Measurements from ENCODE around the gene KLHL2.
A peak's percentile ranks its signal among the peaks of the same experiment; 100 is the strongest.
"Not testable (repeated sequence)": the region's sequence is repeated elsewhere in the genome, so short reads cannot be mapped to it uniquely, and the experiment has no call there.

KLHL2 gene

DNA sequence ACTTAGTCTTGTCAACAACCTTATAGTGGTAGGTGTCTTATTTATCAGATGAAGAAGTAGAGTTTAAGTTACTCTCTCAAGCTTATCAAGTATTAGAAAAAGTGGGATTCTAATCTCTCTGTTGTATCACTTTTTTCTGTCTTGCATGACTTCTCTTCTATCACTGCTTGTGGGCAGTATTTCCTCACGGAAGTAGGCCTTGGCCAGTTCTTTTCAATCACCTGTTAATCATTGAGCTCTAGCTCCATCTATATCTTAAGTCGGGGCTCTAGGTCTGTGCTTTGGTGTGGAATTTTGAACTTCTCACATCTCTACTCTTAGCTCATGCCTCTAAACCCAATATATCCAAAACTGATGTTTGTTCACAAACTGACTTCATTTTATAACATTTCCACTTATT is 5.3 kb downstream of the KLHL2 start:
- not testable (repeated sequence) for H3K27me3 Mint-ChIP-seq, ATAC-seq, H3K9me3 Mint-ChIP-seq, H3K4me3 Mint-ChIP-seq, H3K27ac Mint-ChIP-seq, H3K36me3 Mint-ChIP-seq
- peaks cover 72% of the 10 kb centered on the region for H3K4me1 Mint-ChIP-seq

DNA sequence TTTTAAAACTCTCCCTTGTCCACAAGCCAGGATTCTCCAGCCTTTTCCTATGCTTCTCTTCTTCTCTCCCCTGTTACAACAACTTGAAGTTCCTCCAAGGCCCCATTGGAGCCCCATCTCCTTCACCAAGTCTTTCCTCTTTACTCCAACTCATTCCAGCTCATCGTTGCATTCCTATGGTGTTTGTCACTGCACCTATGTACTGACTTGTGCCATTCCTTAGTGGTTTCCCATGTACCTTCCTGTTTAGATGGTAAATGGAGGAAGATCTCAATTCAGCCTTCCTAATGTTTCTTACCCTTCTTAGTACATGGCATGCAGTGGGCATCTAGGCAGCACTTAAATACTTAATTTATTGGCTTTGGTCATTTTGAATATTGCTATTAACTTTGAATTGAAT is 6.0 kb downstream of the KLHL2 start:
- not testable (repeated sequence) for H3K9me3 Mint-ChIP-seq, H3K27ac Mint-ChIP-seq, H3K36me3 Mint-ChIP-seq, ATAC-seq, H3K4me3 Mint-ChIP-seq, H3K27me3 Mint-ChIP-seq
- peaks cover 78% of the 10 kb centered on the region for H3K4me1 Mint-ChIP-seq

DNA sequence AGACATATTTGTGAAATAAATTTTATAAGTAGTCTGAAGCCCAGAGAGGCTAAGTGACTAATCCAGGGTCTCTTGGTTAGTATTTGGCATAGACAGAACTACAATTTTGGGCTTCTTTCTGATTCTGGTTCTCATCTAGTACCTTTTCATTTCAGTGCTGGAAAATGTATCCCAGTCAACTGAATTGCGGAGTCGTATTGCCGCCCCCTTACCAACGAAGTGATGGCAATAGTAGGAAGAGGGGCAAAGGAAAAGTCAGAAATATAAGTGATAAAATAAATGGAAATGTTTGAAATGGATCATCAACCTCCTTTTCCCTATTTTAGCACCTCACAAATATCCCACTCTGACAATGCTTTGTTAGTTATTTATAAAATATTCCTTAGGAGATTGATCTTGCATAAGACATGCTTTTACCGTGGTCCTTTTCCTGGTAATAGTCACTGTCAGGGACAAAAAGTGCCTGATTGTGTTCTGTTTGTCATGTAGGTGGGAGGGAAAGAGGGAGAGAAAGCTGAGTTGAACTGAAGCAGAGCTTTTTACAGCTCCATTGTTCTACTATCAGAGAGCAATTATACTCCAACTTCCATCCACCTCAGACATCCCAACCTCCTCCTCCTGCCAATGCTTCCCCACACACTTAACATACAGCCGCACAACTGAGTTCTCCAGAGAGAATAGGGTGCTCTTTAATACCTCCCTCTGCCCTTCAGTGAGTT is 6.8 kb downstream of the KLHL2 start:
- not testable (repeated sequence) for H3K36me3 Mint-ChIP-seq, ATAC-seq, H3K27me3 Mint-ChIP-seq, H3K9me3 Mint-ChIP-seq, H3K4me3 Mint-ChIP-seq, H3K27ac Mint-ChIP-seq
- H3K4me1 Mint-ChIP-seq: peaks cover 73% of the 10 kb centered on the region

DNA sequence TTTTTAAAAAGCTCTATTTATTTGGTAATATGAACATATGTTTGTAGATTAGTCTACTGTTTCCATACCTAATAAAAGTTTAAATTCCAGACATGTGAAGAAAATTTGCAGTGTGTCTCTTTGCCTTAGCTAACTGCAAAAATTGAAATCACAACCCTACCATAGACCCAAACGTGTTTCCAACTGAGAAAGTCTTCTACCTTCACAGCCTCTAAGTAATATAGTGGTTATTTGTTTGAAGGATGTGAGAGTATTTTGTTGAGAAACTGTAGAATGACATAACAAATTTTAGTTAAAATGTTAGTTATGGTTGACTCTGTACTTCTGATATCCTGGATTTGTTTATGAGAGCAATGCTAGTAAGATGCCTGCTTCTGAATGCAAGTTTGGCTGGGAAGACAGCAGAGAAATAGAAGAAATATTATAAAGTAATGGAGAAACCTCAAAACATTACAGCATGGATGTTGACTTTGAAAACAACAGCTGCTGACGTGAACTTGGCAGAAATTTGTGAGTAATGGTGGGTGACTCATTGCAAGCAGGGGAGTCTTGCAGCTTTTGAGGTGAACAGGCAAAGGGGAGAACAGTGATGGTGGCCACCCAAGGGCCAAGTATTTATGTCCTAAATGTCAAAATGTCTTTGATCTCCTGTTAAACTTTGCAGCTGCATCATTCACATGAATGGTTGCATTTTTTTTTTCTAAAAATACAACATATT is 7.8 kb downstream of the KLHL2 start:
- H3K4me1 Mint-ChIP-seq: peaks cover 66% of the 10 kb centered on the region
- H3K27ac Mint-ChIP-seq, H3K36me3 Mint-ChIP-seq, H3K4me3 Mint-ChIP-seq, H3K27me3 Mint-ChIP-seq, H3K9me3 Mint-ChIP-seq: not testable (repeated sequence)
- ATAC-seq: peak; percentile 64

DNA sequence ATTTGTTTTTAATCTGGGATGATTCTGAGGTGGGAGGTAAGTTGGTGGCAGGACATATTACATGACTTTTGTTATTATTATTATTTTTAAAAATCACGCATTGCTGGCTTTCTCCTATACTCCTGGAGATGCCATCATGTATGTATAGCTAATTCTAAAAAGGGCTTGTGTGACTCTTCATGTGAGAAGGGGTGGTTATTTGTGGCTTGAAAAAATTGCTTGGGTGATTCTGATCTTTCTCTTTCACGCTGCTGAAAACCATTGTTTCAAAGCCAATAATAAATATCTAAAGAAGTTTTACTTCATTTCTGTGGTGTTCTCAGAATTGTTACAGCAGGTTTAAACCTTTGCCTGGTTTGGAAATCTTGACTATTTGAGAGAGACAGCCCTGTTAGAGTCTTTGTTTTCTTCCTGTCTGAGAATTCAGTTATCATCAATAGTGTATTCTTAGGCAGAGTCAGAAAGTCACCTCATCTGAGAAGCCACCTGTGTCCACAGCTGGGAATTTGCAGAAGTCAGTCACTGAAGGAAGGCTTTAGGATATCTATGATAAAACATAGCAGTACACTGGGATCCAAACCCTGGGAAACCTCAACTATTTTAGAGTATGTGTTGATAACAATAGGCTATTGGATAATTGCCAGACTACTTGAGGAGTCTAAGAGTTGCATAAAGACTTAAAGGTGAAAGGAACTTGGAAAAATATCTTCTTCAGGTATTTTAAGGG is 8.6 kb downstream of the KLHL2 start:
- not testable (repeated sequence) for H3K9me3 Mint-ChIP-seq

DNA sequence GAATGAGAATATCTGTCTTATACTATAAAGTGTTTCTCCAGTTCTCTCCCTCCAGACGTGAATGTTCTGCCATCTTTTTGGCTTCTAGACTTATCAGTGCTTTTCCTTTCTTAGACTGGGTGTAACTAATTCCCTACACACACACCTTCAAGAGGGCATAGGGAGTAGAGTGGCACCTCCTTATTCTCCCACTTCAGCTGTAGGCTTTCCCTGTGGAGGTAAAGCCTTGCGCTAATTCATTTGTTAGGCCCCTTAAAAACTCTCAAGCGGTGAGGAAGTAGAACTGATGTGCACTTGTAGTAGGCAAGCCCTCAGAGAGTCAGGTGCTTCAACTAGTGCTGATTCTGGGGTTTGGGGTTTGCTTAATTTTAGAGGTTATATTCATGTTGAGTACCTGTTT is 10.0 kb downstream of the KLHL2 start:
- no peaks in the 10 kb centered on the region for H3K27me3 Mint-ChIP-seq
- H3K4me1 Mint-ChIP-seq: peaks cover 62% of the 10 kb centered on the region
- no peak overlapping the region for H3K4me3 Mint-ChIP-seq
- ATAC-seq: no peak
- H3K27ac Mint-ChIP-seq: no peak overlapping the region
- no peaks in the 10 kb centered on the region for H3K9me3 Mint-ChIP-seq
- H3K36me3 Mint-ChIP-seq: peaks cover 16% of the 10 kb centered on the region

More for the DNA sequence above, 8.6 kb downstream of the KLHL2 start:
- ATAC-seq, H3K27ac Mint-ChIP-seq, H3K36me3 Mint-ChIP-seq, H3K27me3 Mint-ChIP-seq, H3K4me3 Mint-ChIP-seq: not testable (repeated sequence)
- peaks cover 59% of the 10 kb centered on the region for H3K4me1 Mint-ChIP-seq

DNA sequence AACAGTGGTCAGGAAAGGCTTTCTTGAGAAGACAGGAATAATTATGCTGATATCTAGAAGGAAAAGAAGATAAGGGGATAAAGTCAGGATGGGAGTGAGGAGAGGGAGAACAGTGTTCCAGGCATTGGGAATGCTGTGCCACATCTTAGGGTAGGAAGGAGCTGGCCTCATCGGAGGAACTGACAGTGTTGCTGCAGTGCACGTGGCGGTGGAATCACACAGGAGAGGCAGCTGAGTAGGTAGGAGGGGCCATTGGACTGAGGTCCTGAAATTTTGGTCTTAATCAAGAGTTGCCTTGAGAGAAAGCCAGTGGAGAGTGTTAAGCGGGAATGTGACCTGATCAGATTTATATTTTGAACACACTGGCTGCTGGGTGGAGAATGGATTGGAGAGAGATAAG is 13.9 kb downstream of the KLHL2 start:
- not testable (repeated sequence) for H3K9me3 Mint-ChIP-seq, H3K4me3 Mint-ChIP-seq, H3K27ac Mint-ChIP-seq, H3K27me3 Mint-ChIP-seq, ATAC-seq
- Mint-ChIP-seq H3K4me1 (peaks cover 42% of the 10 kb centered on the region), H3K36me3 (peaks cover 28% of the 10 kb centered on the region)

DNA sequence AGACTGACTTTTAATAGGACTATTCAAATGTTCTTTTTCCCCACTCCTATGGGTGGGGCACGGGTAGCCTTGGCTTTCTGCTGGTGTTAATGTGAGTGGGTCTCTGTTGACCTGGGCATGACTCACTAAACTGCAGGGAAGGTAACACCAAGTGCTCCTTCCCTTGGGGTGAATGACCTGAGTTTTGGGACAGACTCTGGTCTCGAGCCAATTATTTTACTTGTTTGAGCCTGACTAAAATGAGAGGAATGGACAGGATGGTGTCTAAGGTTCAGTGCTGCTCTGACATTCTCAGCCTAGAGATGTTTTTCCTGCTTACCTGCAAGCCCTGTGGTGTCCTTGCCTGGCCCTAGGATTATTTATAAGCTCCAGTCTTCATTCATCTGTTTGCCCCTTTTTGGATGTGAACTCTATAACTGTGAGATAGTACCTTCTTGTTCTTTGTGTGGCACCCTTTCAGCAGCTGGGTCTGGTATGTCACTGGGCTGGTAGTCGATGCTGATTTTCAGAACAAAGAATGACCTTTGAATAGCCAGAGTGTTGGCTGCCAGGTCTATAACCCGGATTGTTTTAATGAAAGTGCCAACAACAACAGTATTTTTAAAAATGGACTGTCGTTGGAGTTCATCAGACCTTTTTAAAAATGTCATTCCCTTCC is 14.8 kb downstream of the KLHL2 start:
- ATAC-seq, H3K27me3 Mint-ChIP-seq, H3K9me3 Mint-ChIP-seq, H3K27ac Mint-ChIP-seq, H3K4me3 Mint-ChIP-seq: not testable (repeated sequence)
- Mint-ChIP-seq H3K4me1 (peaks cover 36% of the 10 kb centered on the region), H3K36me3 (peaks cover 28% of the 10 kb centered on the region)

DNA sequence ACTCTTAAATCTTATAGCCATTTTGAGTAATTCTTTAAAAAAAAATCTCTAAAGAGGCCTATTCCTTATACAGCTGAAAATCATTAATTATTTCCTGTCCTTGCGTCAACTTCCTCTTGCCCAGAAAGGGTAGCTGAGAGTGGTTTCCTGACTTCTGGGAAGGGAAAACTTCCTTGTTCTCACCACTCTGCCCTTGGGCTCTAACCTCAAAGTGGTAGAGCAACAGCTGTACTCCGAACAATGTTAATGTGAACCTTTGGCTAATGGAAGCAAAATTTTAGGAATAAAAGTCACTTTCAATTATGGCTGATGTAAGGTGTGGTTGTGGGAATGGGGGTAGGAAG is 15.3 kb downstream of the KLHL2 start:
- H3K27me3 Mint-ChIP-seq: no peaks in the 10 kb centered on the region

DNA sequence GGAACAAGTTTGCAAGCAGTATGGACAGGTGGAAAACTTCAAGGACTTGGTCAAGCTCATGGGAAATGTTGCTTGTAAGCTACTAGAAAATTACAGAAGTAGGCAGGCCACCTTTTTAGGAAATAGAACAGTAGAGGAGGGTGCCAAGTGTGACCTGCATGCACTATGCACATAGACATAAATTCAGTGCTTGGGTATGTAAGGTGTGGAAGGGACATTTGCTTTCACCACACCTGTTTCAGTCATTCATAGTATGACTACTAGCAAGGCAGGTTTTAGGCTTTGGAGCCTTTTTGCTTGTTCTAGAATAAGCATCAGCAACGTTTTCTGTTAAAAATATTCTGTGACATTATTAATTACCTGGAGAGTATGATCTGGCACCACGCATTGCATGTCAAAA is 20.0 kb downstream of the KLHL2 start:
- not testable (repeated sequence) for H3K9me3 Mint-ChIP-seq, H3K4me3 Mint-ChIP-seq, H3K27me3 Mint-ChIP-seq, H3K4me1 Mint-ChIP-seq, ATAC-seq, H3K27ac Mint-ChIP-seq
- peaks cover 33% of the 10 kb centered on the region for H3K36me3 Mint-ChIP-seq

More for the DNA sequence above, 15.3 kb downstream of the KLHL2 start:
- Mint-ChIP-seq H3K27ac (no peak overlapping the region), H3K36me3 (peaks cover 28% of the 10 kb centered on the region), H3K4me1 (peaks cover 31% of the 10 kb centered on the region), H3K9me3 (no peaks in the 10 kb centered on the region), H3K4me3 (no peak overlapping the region)
- no peak for ATAC-seq

DNA sequence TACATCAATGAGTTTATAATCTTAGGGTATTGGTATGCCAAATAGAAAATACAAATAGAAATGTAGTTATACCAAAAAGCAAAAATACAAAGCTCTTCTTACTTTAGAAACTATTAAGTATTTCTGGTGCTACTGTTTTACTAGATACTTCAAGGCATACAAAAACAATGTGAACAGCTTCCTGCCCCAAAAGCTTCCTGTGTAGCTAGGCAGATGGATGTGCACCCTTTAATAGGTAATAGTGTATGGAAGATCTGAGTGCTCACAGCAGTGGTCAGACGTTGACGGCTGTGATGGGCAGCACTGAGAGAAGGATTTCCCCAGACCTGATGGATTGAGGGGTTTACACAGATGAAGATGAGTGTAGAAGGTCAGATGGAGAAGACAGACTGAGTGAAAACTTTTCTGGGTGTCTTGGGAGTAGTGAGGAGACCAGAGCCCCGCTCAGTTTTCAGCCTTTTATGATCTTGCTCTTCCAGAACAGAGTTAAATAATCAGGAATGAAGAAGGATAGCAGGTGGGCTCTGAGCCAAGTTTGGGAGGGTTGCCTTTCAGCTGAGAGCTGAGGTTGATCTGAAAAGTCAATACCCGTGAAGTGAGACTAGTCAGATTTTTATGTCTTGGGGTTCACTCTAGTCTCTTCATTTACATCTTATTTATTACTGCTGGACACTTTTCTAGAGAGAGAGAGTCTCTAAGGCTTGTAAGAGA is 22.3 kb downstream of the KLHL2 start:
- not testable (repeated sequence) for H3K4me1 Mint-ChIP-seq, ATAC-seq, H3K27ac Mint-ChIP-seq, H3K4me3 Mint-ChIP-seq, H3K9me3 Mint-ChIP-seq, H3K27me3 Mint-ChIP-seq
- H3K36me3 Mint-ChIP-seq: peaks cover 21% of the 10 kb centered on the region

DNA sequence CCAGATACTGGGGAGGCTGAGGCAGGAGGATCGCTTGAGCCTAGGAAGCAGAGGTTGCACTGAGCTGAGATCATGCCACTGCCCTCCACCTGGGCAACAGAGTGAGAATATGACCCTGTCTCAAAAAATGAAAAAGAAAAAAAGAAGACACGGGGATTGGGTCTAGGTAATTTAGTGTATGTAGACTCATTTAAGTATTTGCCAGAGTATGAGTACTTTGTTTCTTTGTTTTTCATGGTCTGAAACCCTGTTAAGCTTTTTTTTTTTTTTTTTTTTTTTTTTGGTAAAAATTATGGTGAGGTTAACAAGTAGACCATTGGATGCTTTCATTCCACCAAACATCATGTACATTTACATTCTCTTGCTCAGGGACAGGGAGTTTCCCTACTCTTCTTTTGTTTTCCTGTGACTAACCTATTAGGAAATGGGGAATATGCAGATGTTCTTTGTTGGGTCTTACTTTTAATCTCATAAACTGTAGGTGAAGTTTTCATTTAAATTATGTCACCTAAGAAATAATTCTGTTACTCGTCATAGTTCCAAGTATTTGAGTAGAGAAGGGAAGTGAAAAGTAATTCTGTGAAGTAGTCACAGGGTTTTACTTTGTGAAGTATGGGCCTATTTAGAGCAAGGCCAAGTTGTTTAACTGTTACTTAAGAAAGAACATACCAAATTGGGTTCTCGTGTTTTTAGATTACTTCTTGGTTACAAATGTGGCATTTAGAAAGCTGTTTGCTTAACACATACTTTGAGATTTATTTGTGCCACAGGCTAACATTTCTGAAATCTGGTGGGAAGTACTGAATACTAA is 25.5 kb downstream of the KLHL2 start:
- H3K27ac Mint-ChIP-seq, ATAC-seq: not testable (repeated sequence)
- H3K4me1 Mint-ChIP-seq: peaks cover 10% of the 10 kb centered on the region

DNA sequence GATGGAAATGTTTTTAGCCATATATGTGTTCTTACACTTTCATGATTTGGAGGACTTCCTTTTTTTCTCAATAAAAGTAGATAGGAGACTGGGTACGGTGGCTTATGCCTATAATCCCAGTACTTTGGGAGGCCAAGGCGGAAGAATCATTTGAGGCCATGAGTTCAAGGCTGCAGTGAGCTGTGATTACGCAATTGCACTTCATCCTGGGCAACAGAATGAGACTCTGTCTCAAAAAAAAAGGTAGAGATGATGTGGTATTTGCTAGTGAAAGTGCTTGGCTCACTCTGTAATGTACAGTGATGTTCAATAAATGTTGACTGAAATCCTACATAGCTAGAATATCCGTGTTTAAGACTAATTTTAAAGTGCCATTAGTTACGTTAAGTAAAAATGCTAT is 27.4 kb downstream of the KLHL2 start:
- H3K27ac Mint-ChIP-seq: no peak overlapping the region
- no peak for ATAC-seq
- no peaks in the 10 kb centered on the region for H3K27me3 Mint-ChIP-seq
- H3K9me3 Mint-ChIP-seq: no peaks in the 10 kb centered on the region
- peaks cover 18% of the 10 kb centered on the region for H3K4me1 Mint-ChIP-seq
- no peak overlapping the region for H3K4me3 Mint-ChIP-seq
- peaks cover 31% of the 10 kb centered on the region for H3K36me3 Mint-ChIP-seq

More for the DNA sequence above, 25.5 kb downstream of the KLHL2 start:
- not testable (repeated sequence) for H3K4me3 Mint-ChIP-seq, H3K9me3 Mint-ChIP-seq, H3K27me3 Mint-ChIP-seq
- H3K36me3 Mint-ChIP-seq: peaks cover 21% of the 10 kb centered on the region

DNA sequence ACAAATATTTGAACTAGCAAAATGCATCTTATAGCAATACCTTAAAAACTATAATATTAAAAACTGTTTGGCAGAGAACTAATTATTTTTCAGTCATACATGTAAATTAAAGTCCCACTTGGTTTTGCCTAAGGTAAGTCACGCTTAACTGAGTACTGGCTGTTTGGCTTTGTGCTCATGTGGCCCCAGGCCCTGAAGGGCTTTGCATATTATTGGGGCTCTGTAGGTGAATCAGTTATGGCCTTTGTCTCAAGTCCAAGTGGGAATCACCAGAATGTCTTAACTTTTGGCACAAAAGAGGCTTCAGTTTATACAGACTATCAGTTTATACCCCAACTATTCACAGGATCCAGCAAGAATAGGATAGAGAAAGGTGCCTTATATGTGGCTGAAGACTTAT is 29.5 kb downstream of the KLHL2 start:
- H3K27me3 Mint-ChIP-seq, H3K27ac Mint-ChIP-seq, H3K4me3 Mint-ChIP-seq, ATAC-seq, H3K9me3 Mint-ChIP-seq: not testable (repeated sequence)
- H3K4me1 Mint-ChIP-seq: peaks cover 18% of the 10 kb centered on the region
- H3K36me3 Mint-ChIP-seq: peaks cover 18% of the 10 kb centered on the region
